Suprapubic skin (tissue), 4 donors: ENCODE data around the gene PDE4B. TPM values are rescaled to one million over a fixed set of nuclear protein-coding genes. Genes with fewer than 3 reads are reported as not detected.

Experiments
- DNase-seq, 2 donors: peaks; one replicate each; pipeline ENCODE4 v3.0.0-alpha.2; 2019; ENCODE audit warnings: low spot score in 2 of 2
- H3K27ac ChIP-seq: fragments of 200-600 bp; sonication (generic); one replicate; pipeline ENCODE4 v1.5.1; 2019
- H3K27me3 ChIP-seq: fragments of 200-600 bp; sonication (generic); one replicate; pipeline ENCODE4 v1.5.1; 2019
- H3K36me3 ChIP-seq: fragments of 200-600 bp; sonication (generic); one replicate; pipeline ENCODE4 v1.5.1; 2019
- H3K4me1 ChIP-seq: fragments of 200-600 bp; sonication (generic); one replicate; pipeline ENCODE4 v1.5.1; 2019
- H3K4me3 ChIP-seq: fragments of 200-600 bp; sonication (generic); one replicate; pipeline ENCODE4 v1.5.1; 2019; ENCODE audit warnings: mild to moderate bottlenecking
- H3K9me3 ChIP-seq: fragments of 200-600 bp; sonication (generic); one replicate; pipeline ENCODE4 v1.5.1; 2019
- EP300 ChIP-seq: sonication (generic); formaldehyde crosslinking; IDR thresholded peaks from one replicate; pipeline ENCODE4 v1.6.1; 2017; ENCODE audit warnings: antibody characterized with exemption
- POLR2A ChIP-seq, 2 donors: fragments of 450-650 bp; IDR thresholded peaks; one replicate each; pipeline ENCODE4 v1.6.1; 2017; ENCODE audit warnings: antibody characterized with exemption in 2 of 2, mild to moderate bottlenecking in 2 of 2, moderate library complexity in 2 of 2
- POLR2AphosphoS5 ChIP-seq, 3 donors: sonication (generic); formaldehyde crosslinking; IDR thresholded peaks; one replicate each; pipeline ENCODE4 v1.6.1; 2017; ENCODE audit warnings: antibody characterized with exemption in 3 of 3
- WGBS: methylation state at CpG from one replicate; pipeline ENCODE4 v1.1.5; 2018; 5-methylcytosine and 5-hydroxymethylcytosine counted together
- total RNA-seq, 4 donors: library from RNA; depleted of rRNA; stranded (reverse); fragments of >200 nt; gene quantifications; one replicate each; pipeline ENCODE4 v1.1.0, GENCODE V29; 2016
- TF ChIP-seq, protein P1 (sequence below), 2 donors: fragments of 200-600 bp in 1 of 2; fragments of 450-650 bp in 1 of 2; sonication (generic) in 1 of 2; IDR thresholded peaks; one replicate each; pipeline ENCODE4 v1.5.1; 2016 to 2019; ENCODE audit warnings: antibody characterized with exemption in 2 of 2, mild to moderate bottlenecking in 1 of 2, moderate library complexity in 1 of 2

Gene PDE4B
- total RNA-seq, 4 donors from 2014 or later, result 14.2 to 27.6 (median 16.7) TPM

DNA sequence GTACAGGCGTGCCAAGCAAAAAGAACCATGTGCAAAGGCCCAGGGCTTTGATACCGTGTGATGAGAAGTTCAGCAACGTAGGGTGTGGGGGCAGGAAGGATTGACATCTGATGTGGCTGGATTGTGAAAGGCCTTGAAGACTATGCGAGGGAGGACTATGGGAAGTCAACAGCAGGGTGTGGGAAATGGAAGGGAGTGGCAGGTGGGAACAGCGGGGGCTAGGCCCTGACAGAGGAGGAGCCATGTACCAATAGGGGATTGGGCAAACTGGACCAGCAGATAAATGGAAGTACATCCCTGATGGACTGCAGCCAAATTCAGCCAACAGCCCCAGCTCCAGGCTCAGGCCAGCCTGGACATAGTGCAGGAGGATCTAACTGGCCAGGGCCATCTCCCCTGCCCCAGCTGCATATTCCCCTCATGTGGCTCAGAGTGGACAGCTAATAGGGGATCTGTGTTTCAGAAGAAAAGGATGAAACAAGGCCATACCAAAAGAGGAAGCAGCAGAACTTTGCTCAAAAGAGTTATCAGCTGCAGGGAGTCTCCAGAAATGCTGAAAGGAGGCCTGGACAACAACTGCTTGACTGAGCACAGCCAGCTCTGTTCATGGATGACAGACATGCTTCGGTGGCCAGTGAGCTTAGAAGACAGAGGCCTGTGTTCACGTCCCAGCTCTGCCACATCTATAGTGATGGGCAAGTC lies 601.0 kb downstream of the PDE4B start:
- Histone ChIP-seq H3K27me3 (no peaks in the 10 kb centered on the region), H3K36me3 (no peaks in the 10 kb centered on the region), H3K9me3 (no peaks in the 10 kb centered on the region), H3K4me3 (no peak overlapping the region), H3K27ac (no peak overlapping the region), H3K4me1 (peaks cover 10% of the 10 kb centered on the region)
- TF ChIP-seq POLR2AphosphoS5 (IDR thresholded peaks at IDR 0.05), result no peak
- no peak for TF ChIP-seq POLR2A (IDR thresholded peaks at IDR 0.05)
- TF ChIP-seq EP300, result no peak
- TF ChIP-seq, protein P1, sequence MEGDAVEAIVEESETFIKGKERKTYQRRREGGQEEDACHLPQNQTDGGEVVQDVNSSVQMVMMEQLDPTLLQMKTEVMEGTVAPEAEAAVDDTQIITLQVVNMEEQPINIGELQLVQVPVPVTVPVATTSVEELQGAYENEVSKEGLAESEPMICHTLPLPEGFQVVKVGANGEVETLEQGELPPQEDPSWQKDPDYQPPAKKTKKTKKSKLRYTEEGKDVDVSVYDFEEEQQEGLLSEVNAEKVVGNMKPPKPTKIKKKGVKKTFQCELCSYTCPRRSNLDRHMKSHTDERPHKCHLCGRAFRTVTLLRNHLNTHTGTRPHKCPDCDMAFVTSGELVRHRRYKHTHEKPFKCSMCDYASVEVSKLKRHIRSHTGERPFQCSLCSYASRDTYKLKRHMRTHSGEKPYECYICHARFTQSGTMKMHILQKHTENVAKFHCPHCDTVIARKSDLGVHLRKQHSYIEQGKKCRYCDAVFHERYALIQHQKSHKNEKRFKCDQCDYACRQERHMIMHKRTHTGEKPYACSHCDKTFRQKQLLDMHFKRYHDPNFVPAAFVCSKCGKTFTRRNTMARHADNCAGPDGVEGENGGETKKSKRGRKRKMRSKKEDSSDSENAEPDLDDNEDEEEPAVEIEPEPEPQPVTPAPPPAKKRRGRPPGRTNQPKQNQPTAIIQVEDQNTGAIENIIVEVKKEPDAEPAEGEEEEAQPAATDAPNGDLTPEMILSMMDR (IDR thresholded peaks at IDR 0.05), result no peak
- DNase-seq, result no peak
- WGBS, result 96% methylated on average over 7 of the region's 7 CpGs

GRCh38 chr1:66394603-66395002 lies 601.9 kb downstream of the PDE4B start:
- H3K27ac ChIP-seq, result no peak overlapping the region
- peaks cover 10% of the 10 kb centered on the region for H3K4me1 ChIP-seq
- no peaks in the 10 kb centered on the region for H3K27me3 ChIP-seq
- H3K36me3 ChIP-seq, result no peaks in the 10 kb centered on the region
- no peak overlapping the region for H3K4me3 ChIP-seq
- no peaks in the 10 kb centered on the region for H3K9me3 ChIP-seq
- 100% methylated on average over 5 of the region's 5 CpGs for WGBS
- TF ChIP-seq POLR2AphosphoS5 (IDR thresholded peaks at IDR 0.05) (no peak), POLR2A (IDR thresholded peaks at IDR 0.05) (no peak), EP300 (no peak)
- TF ChIP-seq, protein P1 (IDR thresholded peaks at IDR 0.05), result no peak
- DNase-seq, result no peak

DNA sequence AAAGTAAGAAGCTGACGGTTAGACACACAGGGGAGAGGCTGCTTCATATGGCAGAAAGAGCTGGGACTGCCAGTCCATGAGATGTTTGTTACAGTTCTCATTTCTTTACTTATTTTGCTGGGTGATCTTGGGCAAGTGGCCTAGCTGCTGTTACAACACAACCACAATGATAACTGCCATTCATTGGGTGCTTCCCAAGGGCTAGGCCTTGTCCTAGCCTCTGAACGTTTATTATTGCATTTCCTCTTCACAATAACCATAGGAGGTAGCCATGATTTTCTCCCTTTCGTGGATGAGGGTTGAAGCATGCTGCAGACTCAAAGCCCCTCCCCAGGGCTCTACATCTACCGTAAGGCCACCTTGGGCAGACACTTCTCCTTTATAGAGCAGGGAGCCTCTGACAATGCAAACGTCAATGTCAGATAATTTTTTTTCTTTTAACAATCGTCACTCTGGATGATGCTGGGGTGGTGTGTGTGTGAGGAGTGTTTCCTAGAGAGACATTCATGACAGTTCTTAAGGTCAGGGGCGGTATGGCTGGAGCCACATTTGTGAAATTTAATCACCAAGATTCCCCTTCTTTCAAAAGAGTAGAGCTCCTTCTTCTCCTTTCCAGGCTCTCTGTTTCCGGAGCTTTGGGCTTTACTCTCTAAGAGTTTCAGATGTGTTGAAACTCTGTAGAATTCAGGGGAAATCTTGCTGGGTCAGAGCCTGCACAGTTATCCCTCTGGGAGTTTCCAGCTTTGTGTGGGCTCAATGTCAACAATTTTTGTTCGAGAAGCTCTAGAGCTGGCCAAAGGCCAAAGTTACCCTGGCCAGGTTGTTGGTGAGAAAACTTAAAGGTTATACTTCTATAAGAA lies 602.7 kb downstream of the PDE4B start:
- TF ChIP-seq, protein P1 (IDR thresholded peaks at IDR 0.05), result no peak
- TF ChIP-seq POLR2AphosphoS5 (IDR thresholded peaks at IDR 0.05), result no peak
- TF ChIP-seq EP300, result no peak
- TF ChIP-seq POLR2A (IDR thresholded peaks at IDR 0.05), result no peak
- 48% methylated on average over 9 of the region's 9 CpGs for WGBS

GRCh38 chr1:66396212-66396890 lies 603.7 kb downstream of the PDE4B start:
- 84% methylated on average over 7 of the region's 7 CpGs for WGBS
- no peaks in the 10 kb centered on the region for H3K36me3 ChIP-seq
- H3K27ac ChIP-seq, result no peak overlapping the region
- DNase-seq, result no peak
- peaks cover 10% of the 10 kb centered on the region for H3K4me1 ChIP-seq
- H3K4me3 ChIP-seq, result no peak overlapping the region
- no peaks in the 10 kb centered on the region for H3K27me3 ChIP-seq
- H3K9me3 ChIP-seq, result no peaks in the 10 kb centered on the region
- TF ChIP-seq POLR2AphosphoS5 (IDR thresholded peaks at IDR 0.05), result no peak
- TF ChIP-seq EP300, result no peak
- TF ChIP-seq, protein P1 (IDR thresholded peaks at IDR 0.05), result no peak
- TF ChIP-seq POLR2A (IDR thresholded peaks at IDR 0.05), result no peak

More for the DNA sequence above, 602.7 kb downstream of the PDE4B start:
- Histone ChIP-seq H3K4me1 (peaks cover 10% of the 10 kb centered on the region), H3K4me3 (no peak overlapping the region), H3K9me3 (no peaks in the 10 kb centered on the region), H3K27ac (no peak overlapping the region), H3K36me3 (no peaks in the 10 kb centered on the region), H3K27me3 (no peaks in the 10 kb centered on the region)
- DNase-seq, result no peak
